NB4 (cell line): Measurements from ENCODE around the gene GJD2.

Source experiments
- DNase-seq: peaks from one replicate; pipeline ENCODE4 v3.0.0; 2010; ENCODE audit warnings: low read depth
- H3K4me3 ChIP-seq: one replicate; pipeline ENCODE4 v1.5.1; 2011; ENCODE audit warnings: mild to moderate bottlenecking, low read depth, low read length, moderate library complexity
- MAX ChIP-seq: IDR thresholded peaks from 2 replicates; pipeline ENCODE4 v1.6.1; 2011; ENCODE audit warnings: low read depth, low read length
- MYC ChIP-seq: IDR thresholded peaks from 2 replicates; pipeline ENCODE4 v1.6.1; 2011; ENCODE audit warnings: low read depth, low read length
- POLR2A ChIP-seq: IDR thresholded peaks from 2 replicates; pipeline ENCODE4 v1.6.1; 2011; ENCODE audit warnings: mild to moderate bottlenecking; ENCODE audit not compliant: insufficient read length; ENCODE audit errors: extremely low read depth
- TF ChIP-seq, protein P1 (sequence below): IDR thresholded peaks from one replicate; pipeline ENCODE4 v1.5.1; 2012; ENCODE audit warnings: low read depth, low read length

The GJD2 gene

GRCh38 chr15:34768530-34768929 is 13.7 kb upstream of the GJD2 start:
- H3K4me3 ChIP-seq = no peak overlapping the region
- TF ChIP-seq, protein P1, sequence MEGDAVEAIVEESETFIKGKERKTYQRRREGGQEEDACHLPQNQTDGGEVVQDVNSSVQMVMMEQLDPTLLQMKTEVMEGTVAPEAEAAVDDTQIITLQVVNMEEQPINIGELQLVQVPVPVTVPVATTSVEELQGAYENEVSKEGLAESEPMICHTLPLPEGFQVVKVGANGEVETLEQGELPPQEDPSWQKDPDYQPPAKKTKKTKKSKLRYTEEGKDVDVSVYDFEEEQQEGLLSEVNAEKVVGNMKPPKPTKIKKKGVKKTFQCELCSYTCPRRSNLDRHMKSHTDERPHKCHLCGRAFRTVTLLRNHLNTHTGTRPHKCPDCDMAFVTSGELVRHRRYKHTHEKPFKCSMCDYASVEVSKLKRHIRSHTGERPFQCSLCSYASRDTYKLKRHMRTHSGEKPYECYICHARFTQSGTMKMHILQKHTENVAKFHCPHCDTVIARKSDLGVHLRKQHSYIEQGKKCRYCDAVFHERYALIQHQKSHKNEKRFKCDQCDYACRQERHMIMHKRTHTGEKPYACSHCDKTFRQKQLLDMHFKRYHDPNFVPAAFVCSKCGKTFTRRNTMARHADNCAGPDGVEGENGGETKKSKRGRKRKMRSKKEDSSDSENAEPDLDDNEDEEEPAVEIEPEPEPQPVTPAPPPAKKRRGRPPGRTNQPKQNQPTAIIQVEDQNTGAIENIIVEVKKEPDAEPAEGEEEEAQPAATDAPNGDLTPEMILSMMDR = no peak
- TF ChIP-seq MYC = no peak
- DNase-seq = no peak

- no peak for TF ChIP-seq POLR2A
- TF ChIP-seq, protein P1 = no peak
- no peak for TF ChIP-seq MYC
- no peak for TF ChIP-seq MAX
- DNase-seq = no peak
- H3K4me3 ChIP-seq = no peak overlapping the region
Observed at GRCh38 chr15:34765741-34766140, 10.9 kb upstream of the GJD2 start.

GRCh38 chr15:34760909-34761308 is 6.1 kb upstream of the GJD2 start:
- no peak overlapping the region for H3K4me3 ChIP-seq
- no peak for DNase-seq
- TF ChIP-seq POLR2A = no peak
- no peak for TF ChIP-seq MYC
- TF ChIP-seq, protein P1 = no peak
- no peak for TF ChIP-seq MAX

GRCh38 chr15:34759992-34760391 is 5.2 kb upstream of the GJD2 start:
- TF ChIP-seq MAX (no peak), MYC (no peak), POLR2A (no peak)
- TF ChIP-seq, protein P1 = no peak
- no peak overlapping the region for H3K4me3 ChIP-seq
- DNase-seq = no peak

DNA sequence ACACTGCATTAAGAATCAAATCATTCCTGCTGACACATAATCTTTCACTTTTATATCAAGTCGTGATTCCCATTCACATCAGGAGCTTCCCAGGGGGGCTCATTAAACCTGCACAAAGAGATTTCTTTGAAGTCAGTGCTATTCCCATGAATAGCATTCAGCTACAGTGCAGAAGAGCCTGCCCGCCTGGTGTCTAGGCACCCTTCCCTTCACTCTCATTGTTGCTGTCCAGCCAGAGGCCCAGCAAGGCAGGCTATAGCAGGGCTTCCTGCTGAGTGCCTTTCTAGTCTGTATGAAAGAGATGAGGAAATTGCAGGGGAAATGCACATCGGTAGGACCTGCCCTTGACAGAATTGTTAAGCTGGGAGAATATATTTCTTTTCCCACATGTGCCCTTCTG is 4.5 kb upstream of the GJD2 start:
- TF ChIP-seq MAX (no peak), POLR2A (no peak), MYC (no peak)
- TF ChIP-seq, protein P1 = no peak
- H3K4me3 ChIP-seq = no peak overlapping the region
- no peak for DNase-seq

DNA sequence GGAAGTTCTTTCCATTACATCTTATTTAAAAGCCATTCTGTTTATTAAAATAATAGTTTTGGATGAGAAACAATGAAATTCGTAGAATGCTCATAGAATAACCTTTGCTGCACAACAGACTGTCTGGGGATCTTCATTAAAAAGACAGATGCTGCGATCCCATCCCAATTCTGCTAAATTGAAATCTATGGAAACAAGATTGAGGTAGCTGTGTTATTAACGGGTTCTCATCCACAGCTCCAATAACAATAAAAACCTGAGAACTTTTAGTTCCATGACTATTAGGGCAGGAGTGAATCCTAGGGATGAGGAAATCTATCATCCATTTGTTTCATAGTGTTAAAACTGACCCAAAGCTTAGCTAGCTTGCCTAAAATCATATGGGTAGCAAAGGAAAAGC is 2.5 kb upstream of the GJD2 start:
- DNase-seq = no peak
- H3K4me3 ChIP-seq = no peak overlapping the region
- TF ChIP-seq MAX = no peak
- TF ChIP-seq MYC = no peak
